ENCODE measurements around the gene IL6ST.
"Not testable (repeated sequence)": the region's sequence is repeated elsewhere in the genome, so short reads cannot be mapped to it uniquely, and the experiment has no call there.

Gene IL6ST

DNA sequence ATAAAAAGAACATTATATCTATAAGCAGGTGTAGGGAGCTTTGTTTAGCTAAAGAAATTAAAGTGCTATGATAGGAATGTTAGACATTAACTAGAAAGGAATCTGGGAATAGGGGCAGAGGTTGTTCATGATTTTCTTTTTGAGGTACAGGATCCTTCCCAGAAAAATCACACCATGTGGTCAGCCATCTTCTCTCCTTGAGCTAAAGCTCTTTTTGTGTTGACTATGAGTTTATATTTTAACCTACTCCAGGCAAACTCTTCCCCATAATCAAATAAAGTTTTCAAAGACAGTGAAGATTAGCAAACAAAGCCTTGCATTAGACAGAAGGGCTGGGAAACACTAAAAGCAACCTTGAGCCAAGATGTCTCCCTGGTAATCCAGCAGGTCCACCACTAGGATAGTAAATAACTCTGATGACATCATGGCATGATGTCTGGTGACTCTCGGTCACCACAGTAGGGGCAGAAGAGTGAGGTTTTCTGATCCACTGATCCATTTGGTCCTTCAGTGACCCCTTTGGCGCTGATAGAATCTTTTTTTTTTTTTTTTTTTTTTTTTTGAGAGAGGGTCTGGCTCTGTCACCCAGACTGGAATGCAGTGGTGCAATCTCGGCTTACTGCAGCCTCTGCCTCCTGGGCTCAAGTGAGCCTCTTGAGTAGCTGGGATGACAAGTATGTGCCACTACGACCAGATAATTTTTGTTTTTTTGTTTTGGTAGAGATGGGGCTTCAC, 30.6 kb upstream of the IL6ST start:
- H3K4me1 ChIP-seq = peaks cover 0 to 67% (median 7%) of the 10 kb centered on the region in 10 experiments; a peak in 10 of 20 replicates
- H3K4me3 ChIP-seq = no peak overlapping the region
- H4K20me1 ChIP-seq = no peaks in the 10 kb centered on the region
- 0 out of 22 replicates have a peak overlapping the region, but pooled peaks of 1 of the 11 experiments have one; percentile 31 for H3K4me2 ChIP-seq
- H3K27ac ChIP-seq = peak overlapping the region in 2 of 11 experiments; percentile 66 to 69; a peak in 3 of 22 replicates
- peaks cover 0 to 15% (median 0%) of the 10 kb centered on the region in 11 experiments; a peak in 5 of 22 replicates for H3K9me3 ChIP-seq (replicated peaks in 1 of 11)
- H3K9ac ChIP-seq = no peak overlapping the region
- H3K27me3 ChIP-seq = no peaks in the 10 kb centered on the region
- TF ChIP-seq Cebpa-rat (IDR thresholded peaks at IDR 0.05) = no peak
- H3K36me3 ChIP-seq = no peaks in the 10 kb centered on the region

DNA sequence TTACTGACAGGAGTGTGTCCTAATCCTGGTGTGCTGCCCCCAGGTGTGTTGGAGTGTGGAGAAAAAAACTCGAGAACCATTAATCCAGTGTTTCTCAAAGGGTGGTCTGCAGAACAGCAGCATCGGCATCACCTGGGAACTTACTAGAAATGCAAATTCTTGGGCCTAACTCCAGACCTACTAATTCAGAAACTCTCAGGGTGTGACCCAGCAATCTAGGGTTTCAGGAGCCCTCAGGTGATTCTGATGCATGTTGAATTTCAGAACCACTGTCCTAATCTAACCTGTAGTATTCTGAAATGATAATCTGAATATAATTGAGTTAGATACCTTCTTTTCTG, 30.0 kb upstream of the IL6ST start:
- peaks cover 0 to 72% (median 10%) of the 10 kb centered on the region in 10 experiments; a peak in 16 of 20 replicates for H3K4me1 ChIP-seq
- H3K36me3 ChIP-seq = no peaks in the 10 kb centered on the region
- peaks cover 0 to 15% (median 0%) of the 10 kb centered on the region in 11 experiments; a peak in 4 of 22 replicates for H3K9me3 ChIP-seq (replicated peaks in 1 of 11)
- H3K9ac ChIP-seq = no peak overlapping the region
- no peak for TF ChIP-seq Cebpa-rat (IDR thresholded peaks at IDR 0.05)
- no peak overlapping the region for H3K27ac ChIP-seq
- H3K27me3 ChIP-seq = no peaks in the 10 kb centered on the region
- no peak overlapping the region for H3K4me3 ChIP-seq
- H3K4me2 ChIP-seq = no peak overlapping the region
- no peaks in the 10 kb centered on the region for H4K20me1 ChIP-seq

DNA sequence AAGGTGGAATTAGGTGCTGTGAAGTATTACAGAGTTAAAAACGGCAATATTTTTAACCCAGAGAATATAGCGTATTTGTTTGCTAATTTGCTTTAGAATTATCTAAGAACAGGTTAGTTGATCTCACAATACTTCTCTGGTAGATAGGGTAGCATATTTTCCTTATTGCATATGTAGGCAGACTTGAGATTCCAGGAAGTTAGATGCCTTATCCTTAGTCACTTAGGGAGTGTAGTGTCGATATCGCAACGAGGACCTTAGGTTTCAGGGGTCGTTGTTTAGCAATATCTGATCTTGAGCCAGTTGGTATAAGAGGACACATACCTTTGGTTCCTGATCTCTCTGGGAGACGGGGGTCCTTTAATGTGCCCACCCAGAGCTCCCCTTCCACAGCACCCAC, 28.5 kb upstream of the IL6ST start:
- no peak overlapping the region for H3K9ac ChIP-seq
- no peaks in the 10 kb centered on the region for H3K36me3 ChIP-seq
- H3K27me3 ChIP-seq = no peaks in the 10 kb centered on the region
- no peak overlapping the region for H3K4me3 ChIP-seq
- H3K4me1 ChIP-seq = peaks cover 11 to 87% (median 23%) of the 10 kb centered on the region in 10 experiments; a peak in 17 of 20 replicates
- peak overlapping the region in 2 of 11 experiments; percentile 10 to 35; a peak in 3 of 22 replicates for H3K27ac ChIP-seq
- no peak for TF ChIP-seq Cebpa-rat (IDR thresholded peaks at IDR 0.05)
- peak overlapping the region in 2 of 11 experiments; percentile 10 to 15; a peak in 4 of 22 replicates for H3K4me2 ChIP-seq
- no peaks in the 10 kb centered on the region for H4K20me1 ChIP-seq
- peaks cover 0 to 4% (median 0%) of the 10 kb centered on the region in 11 experiments; a peak in 1 of 22 replicates for H3K9me3 ChIP-seq (replicated peaks in 1 of 11)

DNA sequence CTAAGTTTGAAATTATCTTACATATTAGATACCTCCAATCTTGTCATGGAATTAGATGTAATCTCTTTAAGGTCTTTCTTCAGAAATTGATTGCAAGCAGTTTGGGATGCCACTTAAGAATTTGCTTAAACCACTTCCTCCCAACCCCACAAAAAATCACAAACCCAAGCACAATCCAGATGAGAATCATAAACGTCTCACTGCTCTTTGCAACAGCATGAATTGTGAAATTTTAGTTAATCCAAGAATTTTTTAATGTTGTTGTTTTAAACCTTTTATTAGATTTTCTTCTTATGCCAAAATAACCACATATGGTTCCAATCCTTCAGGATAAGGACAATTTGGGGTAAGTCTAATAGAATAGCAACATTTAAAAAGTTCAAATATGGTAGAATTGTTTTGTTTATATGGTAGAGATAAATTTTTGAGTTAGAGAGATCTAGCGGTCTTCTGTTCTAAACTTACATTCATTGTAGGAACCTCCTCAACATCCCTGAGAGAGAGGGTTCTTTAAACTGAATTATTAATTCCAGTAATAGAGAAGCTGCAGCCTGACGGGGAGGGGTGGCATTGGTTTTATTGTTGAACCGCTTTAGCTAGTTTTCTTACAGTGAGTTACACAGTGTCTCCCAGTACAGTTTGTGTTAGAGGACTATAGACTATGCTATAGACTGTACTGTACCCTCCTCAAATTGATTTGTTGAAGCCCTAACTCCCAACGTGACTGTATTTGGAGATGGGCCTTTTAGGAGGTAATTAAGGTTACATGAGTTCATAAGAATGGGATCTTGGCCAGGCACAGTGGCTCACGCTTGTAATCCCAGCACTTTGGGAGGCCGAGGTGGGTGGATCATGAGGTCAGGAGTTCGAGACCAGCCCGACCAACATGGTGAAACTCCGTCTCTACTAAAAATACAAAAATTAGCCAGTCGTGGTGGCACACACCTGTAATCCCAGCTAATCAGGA, 24.8 kb upstream of the IL6ST start:
- no peak for TF ChIP-seq Cebpa-rat (IDR thresholded peaks at IDR 0.05)
- H3K27ac ChIP-seq = peak overlapping the region; percentile 20 to 81 (median 48); a peak in 19 of 22 replicates
- H3K4me1 ChIP-seq = peaks cover 11 to 62% (median 14%) of the 10 kb centered on the region in 10 experiments; a peak in 17 of 20 replicates
- H3K4me2 ChIP-seq = peak overlapping the region; percentile 6 to 83 (median 45); a peak in 15 of 22 replicates
- no peaks in the 10 kb centered on the region for H4K20me1 ChIP-seq
- peak overlapping the region in 3 of 10 experiments; percentile 18 to 29 (median 28); a peak in 4 of 20 replicates for H3K4me3 ChIP-seq
- H3K9ac ChIP-seq = peak overlapping the region in 4 of 11 experiments; percentile 39 to 68 (median 56); a peak in 6 of 22 replicates
- H3K36me3 ChIP-seq = no peaks in the 10 kb centered on the region
- H3K9me3 ChIP-seq (replicated peaks in 1 of 11) = peaks cover 11 to 35% (median 25%) of the 10 kb centered on the region in 11 experiments
- H3K27me3 ChIP-seq = no peaks in the 10 kb centered on the region

DNA sequence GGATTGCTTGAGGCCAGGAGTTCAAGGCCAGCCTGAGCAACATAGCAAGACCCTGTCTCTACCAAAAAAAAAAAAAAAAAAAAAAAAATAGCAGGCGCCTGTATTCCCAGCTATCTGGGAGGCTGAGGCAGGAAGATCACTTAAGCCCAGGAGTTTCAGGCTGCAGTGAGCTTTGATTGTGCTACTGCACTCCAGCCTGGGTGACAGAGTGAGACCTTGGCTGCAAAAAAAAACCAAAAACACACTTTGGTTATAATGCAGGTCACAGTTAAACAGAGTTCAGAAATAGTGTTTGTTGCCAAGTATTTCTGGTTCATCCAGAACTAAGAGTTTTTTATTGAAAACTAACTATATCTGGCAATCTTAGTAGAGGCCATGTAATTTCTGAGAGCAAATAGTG, 24.1 kb upstream of the IL6ST start:
- Histone ChIP-seq H3K4me3 (peak overlapping the region in 1 of 10 experiments; percentile 28; a peak in 2 of 20 replicates), H4K20me1 (no peaks in the 10 kb centered on the region), H3K9me3 (replicated peaks in 1 of 11) (peaks cover 11 to 39% (median 27%) of the 10 kb centered on the region in 11 experiments), H3K9ac (peak overlapping the region in 2 of 11 experiments; percentile 18 to 63; a peak in 2 of 22 replicates), H3K4me1 (peaks cover 11 to 57% (median 14%) of the 10 kb centered on the region in 10 experiments; a peak in 17 of 20 replicates), H3K36me3 (no peaks in the 10 kb centered on the region), H3K27me3 (no peaks in the 10 kb centered on the region), H3K4me2 (peak overlapping the region in 9 of 11 experiments; percentile 7 to 83 (median 57); a peak in 14 of 22 replicates), H3K27ac (peak overlapping the region in 7 of 11 experiments; percentile 22 to 81 (median 58); a peak in 9 of 22 replicates)
- TF ChIP-seq Cebpa-rat (IDR thresholded peaks at IDR 0.05) = no peak

DNA sequence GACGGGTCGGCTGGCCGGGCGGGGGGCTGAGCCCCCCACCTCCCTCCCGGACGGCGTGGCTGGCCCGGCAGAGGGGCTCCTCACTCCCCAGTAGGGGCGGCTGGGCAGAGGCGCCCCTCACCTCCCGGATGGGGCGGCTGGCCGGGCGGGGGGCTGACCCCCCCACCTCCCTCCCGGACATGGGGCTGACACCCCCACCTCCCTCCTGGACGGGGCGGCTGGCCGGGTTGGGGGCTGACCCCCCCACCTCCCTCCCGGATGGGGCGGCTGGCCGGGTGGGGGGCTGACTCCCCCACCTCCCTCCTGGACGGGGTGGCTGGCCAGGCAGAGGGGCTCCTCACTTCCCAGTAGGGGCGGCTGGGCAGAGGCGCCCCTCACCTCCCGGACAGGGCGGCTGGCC, 19.9 kb upstream of the IL6ST start:
- not testable (repeated sequence) for H3K27ac ChIP-seq, H3K27me3 ChIP-seq, H3K4me2 ChIP-seq, H3K4me3 ChIP-seq, H3K9ac ChIP-seq, H3K36me3 ChIP-seq, H4K20me1 ChIP-seq
- H3K4me1 ChIP-seq = peaks cover 10 to 42% (median 21%) of the 10 kb centered on the region in 10 experiments; a peak in 17 of 20 replicates
- peaks cover 11 to 41% (median 27%) of the 10 kb centered on the region in 11 experiments for H3K9me3 ChIP-seq (replicated peaks in 1 of 11)

DNA sequence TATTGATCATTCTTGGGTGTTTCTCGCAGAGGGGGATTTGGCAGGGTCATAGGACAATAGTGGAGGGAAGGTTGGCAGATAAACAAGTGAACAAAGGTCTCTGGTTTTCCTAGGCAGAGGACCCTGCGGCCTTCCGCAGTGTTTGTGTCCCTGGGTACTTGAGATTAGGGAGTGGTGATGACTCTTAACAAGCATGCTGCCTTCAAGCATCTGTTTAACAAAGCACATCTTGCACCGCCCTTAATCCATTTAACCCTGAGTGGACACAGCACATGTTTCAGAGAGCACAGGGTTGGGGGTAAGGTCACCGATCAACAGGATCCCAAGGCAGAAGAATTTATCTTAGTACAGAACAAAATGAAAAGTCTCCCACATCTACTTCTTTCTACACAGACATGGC, 19.2 kb upstream of the IL6ST start:
- not testable (repeated sequence) for H3K4me2 ChIP-seq, H3K36me3 ChIP-seq, H3K4me3 ChIP-seq, H3K27me3 ChIP-seq, H3K9ac ChIP-seq, H3K27ac ChIP-seq, H4K20me1 ChIP-seq
- Histone ChIP-seq H3K4me1 (peaks cover 2 to 35% (median 13%) of the 10 kb centered on the region in 10 experiments; a peak in 15 of 20 replicates), H3K9me3 (replicated peaks in 1 of 11) (peaks cover 11 to 41% (median 27%) of the 10 kb centered on the region in 11 experiments)

DNA sequence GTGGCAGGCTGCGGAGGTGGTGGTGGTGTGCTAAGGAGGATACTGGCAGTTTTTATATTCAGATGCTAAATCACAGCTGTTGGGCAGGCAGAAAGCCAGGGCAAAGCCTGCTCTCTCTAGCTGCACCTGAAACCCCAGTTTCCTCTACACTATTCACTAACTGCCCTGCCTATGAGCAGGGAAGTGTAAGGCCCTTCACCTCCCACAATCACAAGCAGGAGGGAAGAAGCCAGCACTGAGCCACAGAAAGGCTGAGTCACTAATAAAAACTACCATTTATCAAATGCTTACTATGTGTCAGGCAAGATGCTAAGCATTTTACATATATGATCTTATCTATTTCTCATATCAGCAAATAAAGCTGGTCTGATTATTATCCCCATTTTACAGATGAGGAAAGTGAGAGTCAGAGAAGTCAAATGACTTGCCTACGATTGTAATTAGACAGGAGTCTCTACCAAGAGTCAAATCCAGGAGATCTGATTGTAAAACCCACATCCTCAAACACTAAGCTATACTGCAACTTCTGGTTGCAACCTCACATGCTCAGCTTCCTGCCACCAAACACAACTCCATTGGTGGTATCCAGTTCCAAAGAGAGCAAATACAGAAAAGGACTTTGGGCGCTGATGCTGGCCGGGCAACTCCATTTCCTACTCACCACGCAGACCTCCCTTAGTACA, 17.7 kb upstream of the IL6ST start:
- peak overlapping the region in 5 of 11 experiments; percentile 1 to 69 (median 18); a peak in 5 of 22 replicates for H3K27ac ChIP-seq
- peaks cover 0 to 26% (median 9%) of the 10 kb centered on the region in 10 experiments; a peak in 11 of 20 replicates for H3K4me1 ChIP-seq
- H3K4me3 ChIP-seq = no peak overlapping the region

More for the DNA sequence above, 17.7 kb upstream of the IL6ST start:
- H3K36me3 ChIP-seq = no peaks in the 10 kb centered on the region
- peak overlapping the region in 6 of 11 experiments; percentile 4 to 61 (median 50); a peak in 10 of 22 replicates for H3K4me2 ChIP-seq
- TF ChIP-seq Cebpa-rat (IDR thresholded peaks at IDR 0.05) = no peak
- peaks cover 11 to 36% (median 20%) of the 10 kb centered on the region in 11 experiments for H3K9me3 ChIP-seq (replicated peaks in 1 of 11)
- H3K27me3 ChIP-seq = no peaks in the 10 kb centered on the region
- peak overlapping the region in 2 of 11 experiments; percentile 27 to 40; a peak in 2 of 22 replicates for H3K9ac ChIP-seq
- no peaks in the 10 kb centered on the region for H4K20me1 ChIP-seq
